Naive thymus-derived CD4-positive, alpha-beta T cell (primary cell): ENCODE measurements around the gene MPDZ. TPM values are rescaled to one million over a fixed set of nuclear protein-coding genes. Genes with fewer than 3 reads are reported as not detected.

Experiments used
- ATAC-seq: fragments of 150-1000 bp; cut with Tn5 transposase; 2 replicates; pipeline ENCODE4 v1.10.0; 2021; ENCODE audit warnings: mild to moderate bottlenecking, moderate library complexity
- CTCF ChIA-PET: fragments of 350-600 bp; sonication (Branson Sonifier 250); formaldehyde crosslinking; loops from one replicate; lab custom pipeline; 2021; ENCODE audit warnings: antibody characterized with exemption; lab: Charles Lee
- POLR2A ChIA-PET: fragments of 350-600 bp; sonication (Branson Sonifier 250); formaldehyde crosslinking; loops from one replicate; lab custom pipeline; 2021; ENCODE audit warnings: antibody characterized with exemption, inconsistent platforms; lab: Charles Lee
- DNase-seq, 9 donors: peaks; one replicate each; pipeline versions ENCODE4 v3.0.0 to v3.0.0-alpha.2; 2020 to 2022; ENCODE audit warnings: mixed read lengths in 1 of 9
- H3K27ac ChIP-seq: one replicate; pipeline ENCODE4 v1.7.0; 2013; ENCODE audit warnings: mild to moderate bottlenecking, low read depth, low read length, moderate library complexity
- H3K27me3 ChIP-seq, 2 donors: one replicate each; pipeline ENCODE4 v1.7.0; 2013; ENCODE audit warnings: low read length in 2 of 2, mild to moderate bottlenecking in 2 of 2, moderate library complexity in 2 of 2; ENCODE audit not compliant: control insufficient read depth in 2 of 2, insufficient read depth in 2 of 2
- H3K36me3 ChIP-seq, 3 experiments: 1 replicate in 2 of 3; 2 replicates in 1 of 3; pipeline ENCODE4 v1.7.0; 2013; ENCODE audit warnings: low read length in 3 of 3, mild to moderate bottlenecking in 3 of 3, moderate library complexity in 1 of 3; ENCODE audit not compliant: insufficient read depth in 3 of 3, control insufficient read depth in 2 of 3
- H3K4me1 ChIP-seq, 2 donors: one replicate each; pipeline ENCODE4 v1.7.0; 2013; ENCODE audit warnings: low read length in 2 of 2, mild to moderate bottlenecking in 2 of 2, moderate library complexity in 1 of 2; ENCODE audit not compliant: control insufficient read depth in 2 of 2, insufficient read depth in 2 of 2
- H3K4me3 ChIP-seq: 2 replicates; pipeline ENCODE4 v1.7.0; 2013; ENCODE audit warnings: mild to moderate bottlenecking, low read length
- H3K9me3 ChIP-seq, 3 experiments: 1 replicate in 2 of 3; 2 replicates in 1 of 3; pipeline ENCODE4 v1.7.0; 2013; ENCODE audit warnings: low read length in 3 of 3; ENCODE audit not compliant: control insufficient read depth in 2 of 3
- H3K27ac Mint-ChIP-seq, 9 donors: one replicate each; pipeline ENCODE4 v1.8.0; 2020 to 2022; ENCODE audit warnings: mixed read lengths in 9 of 9, mild to moderate bottlenecking in 8 of 9, moderate library complexity in 5 of 9, inconsistent platforms in 2 of 9
- H3K27me3 Mint-ChIP-seq, 5 donors: one replicate each; pipeline ENCODE4 v1.8.0; 2021 to 2022; ENCODE audit warnings: mixed read lengths in 5 of 5, mild to moderate bottlenecking in 1 of 5
- H3K36me3 Mint-ChIP-seq, 5 donors: one replicate each; pipeline ENCODE4 v1.8.0; 2020 to 2022; ENCODE audit warnings: mixed read lengths in 5 of 5, mild to moderate bottlenecking in 3 of 5, inconsistent platforms in 1 of 5
- H3K4me1 Mint-ChIP-seq, 7 donors: one replicate each; pipeline ENCODE4 v1.8.0; 2020 to 2022; ENCODE audit warnings: mixed read lengths in 7 of 7, mild to moderate bottlenecking in 3 of 7, inconsistent platforms in 1 of 7
- H3K4me3 Mint-ChIP-seq, 10 donors: one replicate each; pipeline ENCODE4 v1.8.0; 2020 to 2022; ENCODE audit warnings: mild to moderate bottlenecking in 10 of 10, mixed read lengths in 10 of 10, moderate library complexity in 6 of 10, inconsistent platforms in 2 of 10
- H3K9me3 Mint-ChIP-seq, 11 donors: one replicate each; pipeline ENCODE4 v1.8.0; 2020 to 2022; ENCODE audit warnings: mixed read lengths in 11 of 11, mild to moderate bottlenecking in 4 of 11, inconsistent platforms in 1 of 11, moderate library complexity in 1 of 11
- intact Hi-C, 2 donors: fragments of 100-400 bp; cut with micrococcal nuclease; formaldehyde crosslinking; loops; one replicate each; pipeline ENCODE4 v1.15.1; 2023
- polyA plus RNA-seq, 2 donors: library from polyadenylated mRNA; unstranded; fragments of 300-500 nt; fragmentation: Illumina TruSeq; gene quantifications; one replicate each; pipeline ENCODE4 v1.2.3, GENCODE V29; 2021
- total RNA-seq, 6 experiments: library from RNA in 5 of 6; stranded (reverse) in 5 of 6; gene quantifications; 1 replicate in 5 of 6; 2 replicates in 1 of 6; pipeline ENCODE4 v1.2.3 and lab custom pipeline; 2021 to 2026

The MPDZ gene
- total and polyA plus RNA-seq, 7 experiments from 2014 or later: 0.07 TPM; not detected in 6

DNA sequence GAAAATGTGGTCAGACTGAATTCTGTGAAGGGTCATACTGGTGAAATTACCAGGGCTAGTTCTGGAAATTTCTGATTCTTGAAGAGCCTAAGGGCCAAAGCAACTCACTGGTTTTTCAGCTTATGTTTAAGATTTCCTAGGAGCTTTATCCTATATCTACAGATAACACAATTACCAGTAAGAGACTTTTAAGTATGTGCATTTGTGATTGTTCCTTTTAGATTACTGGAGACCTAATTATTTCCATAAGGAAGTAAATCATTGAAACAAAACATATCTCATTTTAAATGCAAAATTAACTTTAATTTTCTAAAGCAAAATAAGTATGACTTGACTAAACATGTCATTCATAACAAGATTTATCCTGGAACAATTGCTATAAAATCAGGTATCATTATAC lies 134.2 kb downstream of the MPDZ start:
- Histone ChIP-seq H3K4me3 (no peak overlapping the region), H3K4me1 (no peaks in the 10 kb centered on the region), H3K27ac (no peak overlapping the region), H3K27me3 (no peaks in the 10 kb centered on the region), H3K36me3 (no peaks in the 10 kb centered on the region), H3K9me3 (no peaks in the 10 kb centered on the region)
- Mint-ChIP-seq H3K36me3 (no peaks in the 10 kb centered on the region), H3K4me1 (no peaks in the 10 kb centered on the region), H3K9me3 (peaks cover 0 to 19% (median 0%) of the 10 kb centered on the region in 11 donors), H3K27ac (no peak overlapping the region), H3K4me3 (no peak overlapping the region), H3K27me3 (no peaks in the 10 kb centered on the region)
- DNase-seq (no peak), ATAC-seq (no peak)
- intact Hi-C loops: no loop called here
- ChIA-PET CTCF (no interaction called here), POLR2A (no interaction called here)

DNA sequence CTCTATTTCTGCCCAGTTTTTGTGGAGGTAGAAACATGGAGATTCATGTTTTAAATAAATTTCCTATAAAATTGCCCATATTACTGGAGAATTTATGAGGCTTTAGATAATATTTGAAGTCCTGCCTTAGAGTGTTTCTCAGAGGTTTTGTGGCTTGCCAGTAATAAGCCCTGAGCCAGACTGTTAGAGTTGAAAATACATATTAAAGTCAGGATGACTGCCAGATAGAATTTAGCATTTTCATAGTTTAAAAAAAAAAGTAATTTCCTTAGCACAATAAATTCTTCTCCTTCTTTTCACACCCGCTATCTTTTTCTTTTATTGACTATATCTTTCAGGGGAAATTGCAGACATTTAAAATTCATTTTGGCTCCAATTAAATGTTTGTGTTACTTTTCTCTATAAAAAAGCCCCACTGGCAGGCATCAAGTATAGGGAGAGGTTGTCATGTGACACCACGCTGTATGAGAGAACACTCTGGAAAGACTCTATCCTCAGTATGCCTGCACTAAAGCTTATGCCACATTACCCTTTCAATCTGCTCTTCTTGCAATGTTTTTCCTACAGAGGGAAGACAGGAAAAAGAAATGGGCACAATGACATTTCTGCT lies 135.2 kb downstream of the MPDZ start:
- ATAC-seq: no peak
- ChIA-PET CTCF (no interaction called here), POLR2A (no interaction called here)

GRCh38 chr9:13143281-13143680 lies 136.2 kb downstream of the MPDZ start:
- intact Hi-C loops: no loop called here
- no peaks in the 10 kb centered on the region for H3K36me3 Mint-ChIP-seq
- H3K27ac ChIP-seq: no peak overlapping the region
- H3K4me3 ChIP-seq: no peak overlapping the region
- no peak overlapping the region for H3K27ac Mint-ChIP-seq
- H3K9me3 ChIP-seq: no peaks in the 10 kb centered on the region
- DNase-seq (no peak), ATAC-seq (no peak)
- ChIA-PET POLR2A (no interaction called here), CTCF (no interaction called here)
- no peaks in the 10 kb centered on the region for H3K27me3 Mint-ChIP-seq
- no peaks in the 10 kb centered on the region for H3K4me1 ChIP-seq
- no peaks in the 10 kb centered on the region for H3K4me1 Mint-ChIP-seq
- no peaks in the 10 kb centered on the region for H3K27me3 ChIP-seq
- H3K36me3 ChIP-seq: no peaks in the 10 kb centered on the region
- peaks cover 0 to 11% (median 0%) of the 10 kb centered on the region in 11 donors for H3K9me3 Mint-ChIP-seq
- no peak overlapping the region for H3K4me3 Mint-ChIP-seq

More for the DNA sequence above, 135.2 kb downstream of the MPDZ start:
- no peaks in the 10 kb centered on the region for H3K36me3 ChIP-seq
- no peak overlapping the region for H3K27ac Mint-ChIP-seq
- no peaks in the 10 kb centered on the region for H3K36me3 Mint-ChIP-seq
- H3K27me3 ChIP-seq: no peaks in the 10 kb centered on the region
- H3K4me3 ChIP-seq: no peak overlapping the region
- no peak overlapping the region for H3K4me3 Mint-ChIP-seq
- H3K9me3 Mint-ChIP-seq: peaks cover 0 to 15% (median 0%) of the 10 kb centered on the region in 11 donors
- H3K4me1 Mint-ChIP-seq: no peaks in the 10 kb centered on the region
- H3K9me3 ChIP-seq: no peaks in the 10 kb centered on the region
- no peak for DNase-seq
- H3K27ac ChIP-seq: no peak overlapping the region
- no peaks in the 10 kb centered on the region for H3K27me3 Mint-ChIP-seq
- H3K4me1 ChIP-seq: no peaks in the 10 kb centered on the region
- intact Hi-C loops: no loop called here

DNA sequence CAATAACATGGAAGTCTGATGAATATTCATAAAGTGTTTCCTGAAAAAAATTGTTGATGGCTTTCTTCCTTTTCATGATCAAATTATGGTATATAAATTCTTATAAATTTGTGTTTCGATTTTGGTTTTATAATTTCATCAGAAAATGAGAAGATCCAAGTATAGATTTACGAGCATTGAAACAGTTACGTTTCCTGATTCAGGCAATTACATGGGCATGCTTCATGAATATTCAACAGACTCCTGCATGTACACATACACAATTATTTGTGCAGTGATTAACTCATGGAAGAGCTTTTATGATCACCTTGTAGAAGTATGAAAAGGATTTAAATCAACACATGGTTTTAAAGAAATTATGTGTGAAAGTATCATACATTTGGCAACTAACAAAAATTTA lies 136.7 kb downstream of the MPDZ start:
- intact Hi-C loops: no loop called here
- Mint-ChIP-seq H3K36me3 (no peaks in the 10 kb centered on the region), H3K9me3 (peaks cover 0 to 11% (median 0%) of the 10 kb centered on the region in 11 donors), H3K27me3 (no peaks in the 10 kb centered on the region), H3K27ac (no peak overlapping the region), H3K4me1 (no peaks in the 10 kb centered on the region), H3K4me3 (no peak overlapping the region)
- POLR2A ChIA-PET: no interaction called here
- Histone ChIP-seq H3K36me3 (no peaks in the 10 kb centered on the region), H3K9me3 (no peaks in the 10 kb centered on the region), H3K4me1 (no peaks in the 10 kb centered on the region), H3K27ac (no peak overlapping the region), H3K27me3 (no peaks in the 10 kb centered on the region), H3K4me3 (no peak overlapping the region)
- CTCF ChIA-PET: no interaction called here
- ATAC-seq (no peak), DNase-seq (no peak)

DNA sequence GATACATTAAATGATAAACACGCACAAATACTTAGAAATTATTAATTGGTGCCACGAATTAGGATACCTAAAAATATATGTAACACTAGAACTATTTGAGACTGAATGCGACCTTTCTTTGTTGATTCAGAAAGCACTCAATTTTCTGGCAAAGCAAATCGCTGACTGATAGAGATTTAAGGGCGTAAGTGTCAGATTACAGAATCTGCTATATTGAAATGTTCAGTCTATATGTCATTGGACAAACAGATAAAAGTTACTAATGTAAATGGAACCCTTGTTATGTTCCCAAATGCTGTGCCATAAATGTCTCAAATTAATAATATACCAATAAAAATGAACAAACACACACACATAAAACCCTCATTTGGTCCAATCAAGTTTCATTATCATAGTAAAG lies 137.9 kb downstream of the MPDZ start:
- Histone ChIP-seq H3K36me3 (no peaks in the 10 kb centered on the region), H3K4me3 (no peak overlapping the region), H3K27me3 (no peaks in the 10 kb centered on the region), H3K9me3 (no peaks in the 10 kb centered on the region), H3K4me1 (no peaks in the 10 kb centered on the region), H3K27ac (no peak overlapping the region)
- DNase-seq (no peak), ATAC-seq (no peak)
- intact Hi-C loops: no loop called here
- ChIA-PET CTCF (no interaction called here), POLR2A (no interaction called here)
- H3K27ac Mint-ChIP-seq: no peak overlapping the region
- no peaks in the 10 kb centered on the region for H3K27me3 Mint-ChIP-seq
- no peaks in the 10 kb centered on the region for H3K36me3 Mint-ChIP-seq
- peaks cover 0 to 11% (median 0%) of the 10 kb centered on the region in 11 donors for H3K9me3 Mint-ChIP-seq
- no peak overlapping the region for H3K4me3 Mint-ChIP-seq
- H3K4me1 Mint-ChIP-seq: no peaks in the 10 kb centered on the region

GRCh38 chr9:13140843-13141592 lies 138.5 kb downstream of the MPDZ start:
- ChIA-PET POLR2A (no interaction called here), CTCF (no interaction called here)
- no peak overlapping the region for H3K4me3 Mint-ChIP-seq

More at GRCh38 chr9:13140843-13141592, 138.5 kb downstream of the MPDZ start:
- no peak for DNase-seq
- Mint-ChIP-seq H3K9me3 (peaks cover 0 to 11% (median 0%) of the 10 kb centered on the region in 11 donors), H3K27ac (peak overlapping the region in 1 of 9 donors; percentile 45), H3K27me3 (no peaks in the 10 kb centered on the region), H3K4me1 (no peaks in the 10 kb centered on the region), H3K36me3 (no peaks in the 10 kb centered on the region)
- intact Hi-C loops: no loop called here
- Histone ChIP-seq H3K27me3 (no peaks in the 10 kb centered on the region), H3K4me3 (no peak overlapping the region), H3K36me3 (no peaks in the 10 kb centered on the region), H3K27ac (no peak overlapping the region), H3K4me1 (no peaks in the 10 kb centered on the region), H3K9me3 (no peaks in the 10 kb centered on the region)
- ATAC-seq: no peak
